GM04503 (cell line): ENCODE data around the gene SORD.
"Not testable (repeated sequence)": the region's sequence is repeated elsewhere in the genome, so short reads cannot be mapped to it uniquely, and the experiment has no call there.

Experiments used
- DNase-seq: peaks from one replicate; pipeline ENCODE4 v3.0.0-alpha.2; 2012; ENCODE audit warnings: low read depth

The SORD gene

GRCh38 chr15:45097466-45097865 lies 74.5 kb downstream of the SORD start:
- no peak for DNase-seq

DNA sequence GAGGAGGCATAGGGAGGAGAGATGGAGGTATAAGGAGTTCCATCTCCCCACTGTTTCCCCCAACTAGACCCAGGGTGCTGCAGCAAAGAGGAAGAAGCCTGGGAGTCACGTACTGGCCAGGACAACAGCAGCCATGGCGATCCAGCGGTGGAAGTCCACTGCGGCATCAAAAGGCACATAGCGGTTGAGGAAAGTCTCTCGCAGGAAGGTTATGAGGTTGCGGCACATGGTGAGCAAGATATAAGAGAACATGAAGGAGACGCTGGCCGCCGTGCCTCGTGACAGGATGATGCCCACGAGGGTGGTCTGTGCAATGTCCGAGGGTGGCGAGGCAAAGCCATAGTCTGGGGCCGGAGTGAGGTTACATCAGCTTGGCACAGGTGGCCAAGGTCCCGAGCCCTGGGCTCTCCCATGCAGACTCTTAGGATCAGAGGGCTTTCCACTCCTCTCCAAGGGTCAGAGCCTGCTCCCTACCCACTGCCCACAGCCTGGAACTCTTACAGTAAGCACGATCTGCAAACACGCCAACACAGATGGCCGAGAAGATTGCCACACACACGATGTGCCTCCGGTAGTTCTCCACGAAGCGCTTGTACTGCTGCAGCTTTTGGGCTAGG lies 76.7 kb downstream of the SORD start:
- DNase-seq = no peak

DNA sequence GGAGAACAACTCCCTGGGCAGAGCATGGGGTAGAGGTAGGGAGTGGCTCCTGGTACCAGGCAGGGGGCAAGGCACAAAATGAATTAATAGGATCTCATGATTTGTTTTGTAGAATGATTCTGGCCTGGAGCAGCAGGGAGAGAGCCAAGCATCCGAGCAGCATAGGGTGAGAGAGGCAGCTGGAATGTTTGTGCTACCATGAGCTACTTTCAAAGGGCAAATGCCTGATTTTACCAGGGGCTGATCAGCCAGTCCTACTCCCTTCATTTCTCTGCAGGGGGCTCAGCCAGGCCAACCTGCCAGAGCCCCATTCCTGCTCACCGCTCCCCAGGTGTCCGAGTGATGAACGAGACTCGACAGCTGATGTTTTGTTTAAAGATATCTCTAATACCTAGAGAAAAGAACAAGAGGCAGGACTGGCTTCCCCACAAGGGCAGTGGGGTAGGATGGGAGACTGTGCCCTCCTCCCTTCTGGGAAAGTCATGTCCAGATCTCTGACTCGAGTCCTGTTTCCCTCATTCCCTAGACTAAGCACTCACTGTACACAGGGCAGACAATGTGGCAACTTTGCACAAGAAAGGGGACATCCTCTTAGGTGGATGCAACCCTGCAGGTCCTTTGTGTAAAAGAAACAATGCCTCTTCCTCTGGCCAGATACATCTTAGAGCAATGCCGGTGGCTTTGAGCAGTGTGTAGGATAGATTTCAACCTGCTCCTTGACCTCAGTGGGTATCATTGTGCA lies 78.1 kb downstream of the SORD start:
- no peak for DNase-seq

DNA sequence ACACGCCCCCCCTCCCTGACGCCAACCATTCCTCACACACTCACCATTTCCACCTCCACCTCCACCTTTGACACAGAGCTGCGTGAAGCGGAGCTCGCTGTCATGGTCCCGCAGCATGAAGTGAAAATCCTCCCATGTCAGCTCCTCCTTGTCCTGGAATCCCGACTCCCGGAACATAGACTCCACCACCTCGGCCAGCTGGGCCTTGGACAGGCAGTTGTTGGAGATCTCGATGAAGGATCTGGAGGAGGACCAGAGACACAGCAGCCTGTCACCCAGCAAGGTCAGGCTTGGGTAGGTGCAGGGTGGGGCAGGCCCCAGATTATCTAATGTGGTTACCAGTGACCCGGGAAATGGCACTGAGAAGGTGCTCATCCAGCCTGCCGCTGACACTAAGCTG lies 78.8 kb downstream of the SORD start:
- no peak for DNase-seq

GRCh38 chr15:45102226-45102625 lies 79.2 kb downstream of the SORD start:
- no peak for DNase-seq

GRCh38 chr15:45104170-45104569 lies 81.2 kb downstream of the SORD start:
- DNase-seq = not testable (repeated sequence)

- DNase-seq = no peak
Observed at GRCh38 chr15:45105586-45105985, 82.6 kb downstream of the SORD start.

- no peak for DNase-seq
Observed at GRCh38 chr15:45106002-45106790, 83.2 kb downstream of the SORD start.

DNA sequence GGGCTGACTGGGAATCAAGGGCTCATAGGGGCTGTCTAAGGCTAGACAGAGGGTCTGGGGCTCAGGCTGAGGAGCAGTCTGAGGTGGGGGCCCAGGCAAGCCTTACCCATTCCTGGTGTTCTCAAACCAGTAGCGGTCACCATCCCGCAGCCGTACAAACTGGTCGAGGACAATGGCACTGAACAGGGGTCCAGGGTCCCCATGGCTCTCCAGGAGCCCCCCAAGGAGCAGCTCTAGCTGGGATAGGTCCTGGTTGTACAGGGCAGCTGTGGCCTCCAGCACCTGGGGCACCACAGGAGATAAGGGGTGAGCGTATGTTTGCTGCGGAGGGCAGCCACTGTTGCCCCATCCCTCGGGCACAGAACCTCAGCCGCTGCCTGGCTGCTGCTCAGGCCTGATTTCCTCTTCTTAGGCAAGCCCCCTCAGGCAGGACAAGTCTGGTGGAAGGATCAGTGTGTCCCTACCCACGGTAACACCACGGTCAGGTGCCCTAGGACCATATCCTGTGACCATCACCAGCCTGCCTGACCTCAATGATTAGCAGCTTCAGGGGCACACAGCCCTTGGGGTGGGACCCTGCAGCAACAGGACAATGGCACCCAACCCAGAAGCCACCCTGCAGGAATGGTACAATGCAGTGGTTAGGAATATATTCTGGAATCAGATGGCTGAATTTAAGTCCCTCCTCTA lies 85.1 kb downstream of the SORD start:
- DNase-seq = no peak

- no peak for DNase-seq
Observed at GRCh38 chr15:45110256-45110820, 87.3 kb downstream of the SORD start.

DNA sequence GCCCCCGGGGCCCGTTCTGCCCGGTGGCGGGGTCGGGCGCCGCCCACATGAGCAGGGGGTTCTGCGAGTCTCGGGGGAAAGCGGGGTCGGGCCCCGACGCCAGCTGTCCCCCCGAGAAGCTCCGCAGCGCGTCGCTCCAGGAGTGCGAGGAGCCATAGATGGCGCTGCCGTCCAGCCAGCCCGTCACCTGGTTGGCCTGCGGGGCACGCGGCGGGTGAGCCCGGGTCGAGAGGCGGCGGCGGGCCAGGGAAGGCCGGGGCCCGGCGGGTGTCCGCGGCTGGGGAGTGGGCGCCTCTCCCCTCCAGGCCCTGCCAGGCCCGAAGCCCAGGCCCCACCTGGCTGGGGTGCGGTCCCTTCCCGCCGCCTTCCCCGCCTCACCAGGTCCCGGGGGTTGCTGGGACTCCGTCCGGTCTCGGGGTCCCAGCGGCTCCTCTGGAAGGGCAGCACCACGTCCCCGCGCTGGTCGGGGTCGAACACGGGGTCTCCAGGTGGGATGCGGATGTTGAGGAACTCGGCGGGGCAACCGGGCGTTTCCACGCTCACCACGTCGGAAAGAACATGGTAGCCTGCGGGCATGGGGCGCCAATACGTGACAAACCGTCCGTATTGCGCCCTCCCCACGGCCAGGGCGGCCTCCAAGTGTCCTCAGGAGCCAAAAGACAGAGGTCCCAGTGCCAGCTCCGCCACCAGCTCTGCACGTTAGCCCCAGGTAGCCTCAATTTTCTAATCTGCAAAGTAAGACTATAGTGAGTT lies 88.6 kb downstream of the SORD start:
- no peak for DNase-seq

GRCh38 chr15:45112143-45112590 lies 89.2 kb downstream of the SORD start:
- DNase-seq = no peak

DNA sequence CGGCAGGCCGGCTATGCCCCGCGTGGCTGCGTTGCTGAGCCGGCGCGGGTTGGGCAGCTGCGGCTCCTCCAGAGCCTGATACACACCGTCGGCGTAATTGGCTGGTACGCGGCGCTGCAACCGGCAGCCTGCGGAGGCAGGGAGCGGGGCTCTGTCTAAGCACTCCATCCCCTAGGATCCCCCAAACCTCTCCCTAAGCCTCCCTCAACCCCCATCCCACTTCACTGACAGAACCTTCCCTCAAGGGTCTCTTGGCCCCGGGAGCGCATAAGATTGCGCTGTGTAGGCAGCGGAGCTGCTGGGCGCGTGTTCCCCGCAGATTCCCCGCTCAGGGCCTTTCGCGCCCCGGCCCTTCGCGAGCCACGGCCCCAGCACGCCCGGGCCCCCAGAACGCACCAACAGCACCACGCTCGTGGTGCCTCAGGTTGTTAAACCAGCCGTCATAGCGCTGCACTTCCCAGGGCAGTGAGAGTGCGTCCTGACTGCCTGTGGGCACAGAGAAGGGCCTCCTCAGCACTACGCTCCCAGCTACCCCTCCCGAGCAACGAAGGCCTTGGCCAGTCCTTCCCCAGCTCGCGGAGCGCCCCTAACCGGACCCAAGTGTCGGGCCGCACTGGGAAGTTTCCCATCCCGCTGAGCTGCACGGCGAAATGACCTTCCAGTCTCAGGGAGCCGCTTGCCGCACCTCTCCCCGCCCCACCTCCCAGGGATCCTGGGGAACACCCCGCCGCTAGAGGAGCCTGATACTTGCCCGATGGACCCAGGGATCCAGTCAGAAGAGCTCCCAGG lies 89.8 kb downstream of the SORD start:
- no peak for DNase-seq

- no peak for DNase-seq
Observed at GRCh38 chr15:45113380-45113990, 90.5 kb downstream of the SORD start.

- DNase-seq = no peak
Observed at GRCh38 chr15:45114076-45114750, 91.2 kb downstream of the SORD start, which contains the start of the genes DUOX2 and DUOXA2. DUOX2 (minus strand) TSS chr15:45114172; CDS start chr15:45113411, 761 bp downstream. DUOXA2 (plus strand) TSS chr15:45114326; CDS start chr15:45114606, 280 bp downstream.

DNA sequence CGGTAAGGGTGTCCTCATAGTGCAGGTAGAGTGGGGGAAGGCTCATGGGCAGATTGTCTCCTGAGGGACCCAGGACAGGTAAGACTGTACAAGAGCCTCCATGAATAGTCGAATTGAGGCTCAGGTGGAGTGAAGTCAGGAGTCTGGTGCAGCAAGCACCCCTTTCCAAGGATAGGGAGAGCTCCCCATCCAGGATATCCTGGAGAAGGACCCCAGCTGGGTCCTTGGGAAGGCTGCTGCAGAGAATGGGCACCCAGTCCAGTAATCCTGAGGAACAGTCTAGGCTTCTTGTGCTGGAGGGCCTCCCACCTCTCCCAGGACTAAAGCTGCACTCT lies 91.7 kb downstream of the SORD start:
- no peak for DNase-seq

GRCh38 chr15:45115312-45115820 lies 92.4 kb downstream of the SORD start:
- no peak for DNase-seq

DNA sequence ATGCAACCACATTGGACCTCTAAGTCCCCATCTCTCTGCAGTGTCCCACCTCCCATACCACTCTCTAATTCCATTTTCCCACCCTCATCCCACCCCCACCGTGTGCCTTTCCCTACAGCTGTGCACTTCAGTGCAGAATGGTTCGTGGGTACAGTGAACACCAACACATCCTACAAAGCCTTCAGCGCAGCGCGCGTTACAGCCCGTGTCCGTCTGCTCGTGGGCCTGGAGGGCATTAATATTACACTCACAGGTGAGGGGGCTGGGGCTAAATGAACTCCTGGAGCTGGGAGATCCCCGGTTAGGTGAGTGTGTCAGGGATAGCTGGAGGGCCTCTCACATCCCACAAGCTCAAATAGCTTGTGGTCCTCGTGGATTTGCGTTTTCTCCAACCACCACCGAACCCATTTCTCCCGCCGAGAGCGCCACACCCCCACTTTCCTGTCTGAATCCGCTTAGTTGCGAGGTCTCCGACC lies 93.0 kb downstream of the SORD start:
- DNase-seq = no peak
